Measurements from ENCODE around the gene SMPX.
A peak's percentile ranks its signal among the peaks of the same experiment; 100 is the strongest.

Gene SMPX

DNA sequence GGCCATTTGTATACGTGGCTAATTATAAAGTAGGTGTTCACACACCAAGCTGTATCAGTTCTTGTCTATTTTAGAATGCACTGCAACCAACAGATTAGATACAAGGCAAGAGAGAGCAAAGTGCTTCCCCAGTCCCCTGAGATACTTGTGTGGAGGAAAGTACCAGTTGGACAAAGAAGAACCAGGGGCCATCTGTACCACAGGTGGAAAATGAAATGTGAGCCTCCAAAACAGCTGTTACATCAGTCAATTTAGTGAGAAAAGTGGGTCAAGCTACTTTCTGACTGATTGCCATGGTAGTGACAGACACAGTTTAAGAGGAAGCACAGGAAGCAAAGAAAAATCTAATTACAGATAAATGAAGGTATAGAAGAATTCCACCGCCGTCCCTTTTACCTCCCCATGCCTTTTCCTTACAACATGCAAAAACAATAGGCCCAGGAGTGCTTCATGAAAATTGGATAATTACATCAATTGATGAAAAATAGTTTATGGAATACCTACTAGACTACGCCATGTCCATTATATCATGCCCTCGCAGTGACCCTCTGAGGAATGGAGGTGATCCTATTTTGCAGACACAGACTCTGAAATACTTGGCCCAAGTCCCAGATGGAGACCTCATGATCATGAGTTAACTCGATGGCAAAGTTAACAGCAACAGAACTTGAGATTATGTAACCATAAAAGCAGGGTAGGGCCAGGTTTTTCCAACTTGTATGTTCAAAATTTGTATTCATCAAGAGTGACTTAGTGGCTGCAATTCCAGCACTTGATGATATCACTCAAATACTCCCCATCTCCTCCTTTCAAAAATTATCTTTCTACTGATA is 15.8 kb downstream of the SMPX start:
- no peak for DNase-seq

DNA sequence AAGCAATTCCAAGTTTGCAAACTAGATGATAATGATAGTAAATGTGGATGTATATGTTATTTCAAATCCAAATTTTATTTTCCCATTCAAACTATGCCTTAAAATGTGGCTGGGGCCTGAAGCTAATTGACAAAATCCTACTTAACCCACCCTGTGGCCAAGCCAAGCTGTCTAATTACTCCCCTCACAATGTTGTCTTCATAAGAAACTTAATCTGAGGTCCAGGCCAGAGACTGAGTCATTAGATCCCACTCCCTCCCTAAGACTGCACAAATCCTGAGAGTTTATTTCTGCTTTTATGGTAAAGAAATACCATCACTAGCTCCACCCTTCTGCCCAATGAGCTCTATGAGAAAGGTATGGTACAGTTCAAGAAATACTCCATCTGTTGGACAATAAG is 16.6 kb downstream of the SMPX start:
- DNase-seq = no peak

- no peak for DNase-seq
Observed at GRCh38 chrX:21740329-21741274, 17.3 kb downstream of the SMPX start.

DNA sequence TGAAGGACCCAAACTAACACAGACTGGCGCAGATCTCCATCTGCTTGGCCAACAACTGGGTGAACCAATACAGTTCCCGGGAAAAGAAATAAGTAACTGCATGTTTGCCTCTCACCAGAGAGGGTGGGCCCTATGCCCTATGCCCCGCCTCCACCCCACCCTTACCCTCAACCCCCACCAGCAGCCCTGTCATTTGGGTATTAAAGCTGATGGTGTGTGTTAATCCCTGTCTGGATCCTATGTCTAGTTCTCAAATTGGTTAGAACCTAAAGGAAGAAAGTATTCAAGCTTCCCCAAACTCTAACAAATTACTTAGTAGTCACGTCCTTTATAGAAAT is 19.0 kb downstream of the SMPX start:
- no peak for DNase-seq

- no peak for DNase-seq
Observed at GRCh38 chrX:21738210-21738949, 19.5 kb downstream of the SMPX start.

DNA sequence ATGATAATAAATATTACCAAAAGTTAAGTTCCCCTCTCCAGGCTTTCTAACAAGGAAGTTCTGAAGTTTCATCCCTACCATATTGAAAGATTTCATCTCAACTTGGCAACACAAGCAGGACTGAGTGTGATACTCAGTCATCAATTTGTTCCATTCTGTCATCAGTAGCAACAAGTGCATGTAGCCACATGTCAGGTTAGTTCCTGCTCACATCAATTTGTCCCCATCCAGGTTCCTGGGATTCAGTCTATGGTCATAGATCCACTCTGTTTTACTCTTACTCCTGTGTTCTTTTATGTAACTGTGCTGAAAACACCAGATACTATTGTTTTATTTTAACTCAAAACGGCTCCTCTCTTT is 22.2 kb downstream of the SMPX start:
- no peak for DNase-seq

DNA sequence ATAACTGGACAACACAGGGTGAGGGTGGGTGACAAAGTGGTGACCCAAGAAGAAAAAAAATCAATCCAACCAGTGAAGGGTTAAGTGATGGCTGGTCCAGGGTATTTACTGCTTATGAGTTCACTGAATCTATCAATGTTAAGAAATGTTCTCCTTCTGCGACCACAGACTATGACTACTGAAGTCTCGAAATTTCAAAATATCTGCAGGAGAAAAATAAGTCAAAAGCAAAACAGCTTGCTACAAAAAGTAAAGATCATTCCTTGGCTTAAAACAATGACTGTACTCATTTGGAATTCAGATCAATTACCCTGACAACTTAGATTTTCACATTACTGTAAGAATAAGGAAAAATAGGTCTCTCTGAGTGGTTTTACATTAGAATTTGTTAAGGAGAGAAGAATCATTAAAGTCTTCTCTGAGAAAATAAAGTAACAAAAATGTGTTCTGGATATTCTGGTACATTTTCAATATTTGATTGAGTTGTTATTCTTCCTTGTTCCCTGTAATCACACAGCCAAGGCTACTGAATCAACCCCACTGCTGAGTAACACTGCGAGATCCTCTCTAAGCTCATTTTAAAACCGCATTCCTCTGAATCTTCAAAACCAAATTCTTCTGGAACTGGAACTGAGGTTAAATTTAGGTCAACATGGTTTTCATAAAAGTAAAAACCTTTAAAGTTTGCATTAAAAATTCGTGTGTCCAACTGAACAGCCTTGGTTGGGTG is 22.7 kb downstream of the SMPX start:
- DNase-seq = peak; percentile 6

DNA sequence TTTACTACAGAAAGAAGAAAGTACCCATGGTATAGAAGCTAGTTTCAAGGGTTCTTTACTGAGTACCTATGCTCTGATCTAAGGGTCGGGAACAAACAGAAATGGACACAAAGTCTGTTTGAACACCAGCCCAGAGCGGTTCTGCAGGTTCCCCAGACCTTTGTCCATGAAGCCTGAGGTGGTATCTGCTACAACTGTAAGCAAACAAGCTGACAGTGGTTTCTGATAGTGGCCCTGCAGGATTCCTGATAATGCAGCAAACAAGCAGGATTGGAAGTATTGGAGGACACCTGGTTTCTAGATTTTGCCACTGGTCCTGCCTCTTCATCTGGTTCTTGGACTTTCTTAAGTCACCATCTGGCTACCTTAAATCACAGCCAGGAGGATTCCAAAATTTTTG is 23.7 kb downstream of the SMPX start:
- no peak for DNase-seq

DNA sequence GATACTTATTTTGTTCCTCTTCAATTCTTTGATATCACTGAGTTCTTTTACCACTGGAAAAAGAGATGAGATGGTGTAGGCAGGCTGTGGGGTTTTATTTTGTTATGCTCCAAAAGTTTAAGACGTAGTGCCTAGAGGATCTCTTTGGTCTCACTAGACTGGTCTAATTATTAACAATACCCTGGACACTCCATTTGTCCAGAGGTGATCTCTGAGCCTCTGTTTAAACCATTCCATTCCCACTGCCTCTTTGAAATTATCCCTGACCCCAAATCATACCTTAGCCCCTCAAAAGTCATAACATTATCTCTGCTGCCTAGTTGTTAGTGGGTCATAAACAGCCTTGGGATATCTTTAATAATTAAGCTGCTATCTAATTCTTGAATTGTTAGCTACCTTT is 24.2 kb downstream of the SMPX start:
- no peak for DNase-seq

DNA sequence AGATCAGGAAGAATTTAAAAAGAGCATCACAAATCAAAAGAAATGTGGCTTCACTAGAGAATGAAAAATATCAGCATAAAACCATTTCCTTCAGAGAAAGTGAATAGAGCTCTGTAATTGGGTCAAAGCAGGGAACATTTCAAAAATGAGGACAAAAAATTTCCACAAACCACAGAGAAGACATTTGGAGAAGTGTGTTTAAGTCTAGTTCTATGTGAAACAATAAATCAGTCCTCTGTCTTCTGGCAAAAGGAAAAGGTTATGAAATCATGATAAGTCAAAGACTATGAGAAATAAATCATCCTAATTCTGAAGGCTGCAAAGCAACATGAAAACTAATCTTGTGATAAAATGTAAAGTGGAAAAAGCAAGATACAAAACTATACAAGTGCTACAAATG is 27.9 kb downstream of the SMPX start:
- peak; percentile 47 for DNase-seq

GRCh38 chrX:21728276-21728968 is 29.5 kb downstream of the SMPX start:
- no peak for DNase-seq

DNA sequence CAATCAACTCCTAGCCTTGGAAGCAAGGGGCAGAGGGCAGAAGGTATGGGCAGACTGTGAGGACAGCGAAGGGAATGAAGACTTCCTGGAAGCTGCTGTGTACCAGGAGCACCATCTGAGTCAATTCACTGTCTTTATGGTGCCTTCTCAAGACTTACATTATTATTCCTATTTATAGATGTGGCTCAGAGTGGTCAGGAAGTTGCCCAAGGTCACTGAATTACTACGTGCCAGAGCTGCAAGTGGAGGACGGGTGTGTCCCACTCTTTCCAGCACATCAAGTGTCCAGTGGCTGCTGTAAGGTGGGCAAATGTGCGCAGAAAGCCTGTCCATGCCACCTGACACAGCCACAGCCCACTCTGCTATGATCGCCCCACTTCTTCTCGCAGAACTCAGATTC is 32.0 kb downstream of the SMPX start:
- DNase-seq = peak; percentile 39

- DNase-seq = peak; percentile 47
Observed at GRCh38 chrX:21725496-21725895, 32.4 kb downstream of the SMPX start.

DNA sequence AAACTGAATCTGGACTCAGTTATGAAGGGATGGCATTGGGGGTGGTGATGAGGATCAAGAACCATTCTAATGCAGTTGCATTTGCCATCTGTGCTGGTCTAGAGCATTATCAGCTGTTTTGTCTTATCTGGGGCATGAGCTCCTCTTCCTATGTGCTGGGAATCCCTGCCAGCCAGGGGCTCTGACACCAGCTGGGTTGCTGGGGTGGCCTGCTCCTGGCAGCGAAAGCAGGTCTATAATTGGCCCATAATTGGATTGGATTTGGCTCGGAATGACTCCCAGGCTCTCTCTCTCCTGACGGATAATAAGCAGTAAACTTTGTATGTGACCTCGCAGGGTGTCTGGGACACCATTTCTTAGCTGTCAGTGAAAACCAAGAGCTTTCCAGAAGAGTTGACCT is 34.1 kb downstream of the SMPX start:
- DNase-seq = no peak

DNA sequence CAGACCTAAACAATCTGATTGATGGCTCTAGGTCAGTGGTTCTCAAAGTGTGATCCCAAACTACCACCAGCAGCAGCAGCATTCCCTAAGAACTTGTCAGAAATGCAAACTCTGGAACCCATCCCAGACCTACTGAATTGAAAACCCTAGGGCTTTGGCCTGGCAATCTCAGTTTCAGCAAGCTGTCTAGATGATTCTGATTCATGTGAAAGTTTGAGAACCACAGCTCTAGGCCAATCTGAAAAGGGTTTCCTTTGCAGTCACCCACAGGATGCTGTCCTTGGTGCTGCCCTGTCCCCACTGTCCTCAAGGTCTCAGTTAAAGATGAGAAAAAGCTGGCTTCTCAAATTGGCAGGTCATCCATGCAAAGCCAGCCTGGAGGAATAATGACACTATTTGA is 34.8 kb downstream of the SMPX start:
- peak; percentile 2 for DNase-seq

- no peak for DNase-seq
Observed at GRCh38 chrX:21721195-21721594, 36.7 kb downstream of the SMPX start.

DNA sequence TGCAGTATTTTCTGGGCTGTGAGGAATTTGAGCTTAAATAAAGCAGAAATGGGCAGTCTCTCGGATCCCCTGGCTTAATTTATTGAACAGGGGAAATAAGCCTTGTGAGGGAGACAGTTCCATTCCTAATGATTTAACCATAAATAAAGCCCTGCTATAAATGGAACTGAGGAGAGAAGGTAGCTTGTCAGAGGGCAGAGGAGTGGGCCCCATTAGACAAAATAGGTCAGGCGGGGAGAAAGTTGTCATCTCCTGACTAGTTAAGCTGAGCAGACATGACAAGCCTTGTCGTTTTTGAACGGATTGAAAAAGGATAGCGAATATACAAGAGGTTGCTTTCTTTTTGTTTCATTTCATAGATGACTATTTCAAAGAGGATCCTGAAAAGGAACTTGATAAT is 39.3 kb downstream of the SMPX start:
- DNase-seq = no peak

DNA sequence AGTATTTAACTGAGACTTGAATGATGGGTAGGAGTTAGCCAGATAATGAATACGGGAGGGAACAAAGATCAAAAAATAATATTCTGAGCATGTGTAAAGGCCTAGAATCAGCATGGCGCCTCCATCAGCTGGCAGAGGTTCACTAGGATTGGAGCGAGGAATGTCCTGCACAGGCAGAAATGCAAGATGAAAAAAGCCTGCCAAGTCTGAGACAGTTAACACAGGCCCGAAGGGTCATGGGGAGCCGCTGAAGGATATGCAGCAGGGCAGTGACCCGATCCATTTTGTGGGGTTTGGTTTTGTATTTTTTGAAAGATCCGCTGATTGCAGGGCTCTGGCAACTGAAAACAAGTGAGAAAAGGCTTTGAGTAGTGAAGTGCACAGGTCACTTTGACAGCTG is 40.1 kb downstream of the SMPX start:
- DNase-seq = no peak

DNA sequence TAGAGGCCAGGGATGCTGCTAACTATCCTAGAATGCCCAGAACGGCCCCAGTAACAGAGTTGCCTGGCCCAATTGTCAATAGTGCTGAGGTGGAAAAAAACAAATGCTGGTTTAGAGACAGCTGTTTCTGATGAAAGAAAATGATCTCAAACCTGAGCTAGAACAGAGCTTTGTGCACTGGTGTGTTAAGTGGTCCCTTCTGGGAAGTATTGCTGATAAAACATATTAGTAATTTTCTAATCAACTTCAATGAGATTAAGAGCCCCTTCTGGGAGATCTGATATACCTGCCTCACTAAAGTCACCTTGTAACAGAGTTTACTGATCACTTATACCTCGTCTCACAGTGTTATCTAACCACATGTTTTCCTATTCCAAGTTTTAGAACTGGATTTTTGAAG is 42.1 kb downstream of the SMPX start:
- no peak for DNase-seq

GRCh38 chrX:21715337-21715736 is 42.6 kb downstream of the SMPX start:
- DNase-seq = no peak

DNA sequence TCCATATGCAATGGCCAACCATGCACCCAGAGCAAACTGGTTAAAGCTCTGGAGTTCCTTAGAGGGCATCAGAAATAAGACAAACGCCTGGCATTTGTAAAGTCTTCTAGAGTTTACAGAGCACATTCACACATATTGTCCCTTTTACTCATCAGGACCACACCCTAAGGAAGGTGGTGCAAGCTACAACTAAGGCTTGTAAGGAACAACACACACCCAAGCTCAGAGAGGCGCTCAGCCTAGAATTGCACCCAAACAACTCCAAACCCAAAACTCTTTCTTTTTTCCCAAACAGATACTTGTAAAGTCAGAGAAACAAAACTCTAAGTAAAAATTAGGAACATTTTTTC is 46.1 kb downstream of the SMPX start:
- no peak for DNase-seq

- DNase-seq = peak; percentile 44
Observed at GRCh38 chrX:21711129-21711847, 46.6 kb downstream of the SMPX start.
